Cardiac fibroblast (primary cell): ENCODE results near the gene ANHX.
"Not testable (repeated sequence)": the region's sequence is repeated elsewhere in the genome, so short reads cannot be mapped to it uniquely, and the experiment has no call there.

Experiments
- DNase-seq, 2 donors: peaks; one replicate each; pipeline versions ENCODE4 v3.0.0 to v3.0.0-alpha.2; 2010; ENCODE audit warnings: low read depth in 2 of 2
- H3K4me3 ChIP-seq, 2 donors: replicated peaks in 1 of 2; 1 replicate in 1 of 2; 2 replicates in 1 of 2; pipeline ENCODE4 v1.5.1; 2011; ENCODE audit warnings: low read depth in 2 of 2, low read length in 2 of 2, mild to moderate bottlenecking in 2 of 2, moderate library complexity in 1 of 2
- CTCF ChIP-seq: IDR thresholded peaks from one replicate; pipeline ENCODE4 v1.5.1; 2011; ENCODE audit warnings: low read depth, mild to moderate bottlenecking, low read length, inconsistent platforms

Gene ANHX

GRCh38 chr12:133235401-133236112 is at the start of gene ANHX:
TSS of gene ANHX (minus strand) at chr12:133235877. CDS start at chr12:133234356, 1,521 bp downstream.
- no peak for TF ChIP-seq CTCF
- no peak for DNase-seq
- no peak within 1 kb of the TSS for H3K4me3 ChIP-seq

GRCh38 chr12:133264668-133265067 is 29.0 kb upstream of the ANHX start:
- H3K4me3 ChIP-seq = not testable (repeated sequence)
- peak in 1 of 2 donors; percentile 3 for DNase-seq

- no peak for DNase-seq
- no peak overlapping the region for H3K4me3 ChIP-seq
- no peak for TF ChIP-seq CTCF
Observed at GRCh38 chr12:133264173-133264572, 28.5 kb upstream of the ANHX start.

GRCh38 chr12:133256321-133256720 is 20.6 kb upstream of the ANHX start:
- TF ChIP-seq CTCF = no peak
- no peak overlapping the region for H3K4me3 ChIP-seq
- no peak for DNase-seq

GRCh38 chr12:133255833-133256232 is 20.2 kb upstream of the ANHX start:
- not testable (repeated sequence) for DNase-seq, H3K4me3 ChIP-seq

- no peak overlapping the region for H3K4me3 ChIP-seq
- DNase-seq = no peak
- no peak for TF ChIP-seq CTCF
Observed at GRCh38 chr12:133251732-133252131, 16.1 kb upstream of the ANHX start.

GRCh38 chr12:133236556-133236955 is 879 bp upstream of the ANHX start:
- DNase-seq = no peak
- H3K4me3 ChIP-seq = no peak overlapping the region
- TF ChIP-seq CTCF = no peak

GRCh38 chr12:133236144-133236543 is 467 bp upstream of the ANHX start:
- no peak overlapping the region for H3K4me3 ChIP-seq
- no peak for TF ChIP-seq CTCF
- no peak for DNase-seq
